Mucosa of descending colon (tissue), 3 donors: Measurements from ENCODE around the gene MAP3K9. TPM values are rescaled to one million over a fixed set of nuclear protein-coding genes. Genes with fewer than 3 reads are reported as not detected.

Experiments used
- ATAC-seq: fragments of 200-7000 bp; cut with Tn5 transposase; one replicate; pipeline ENCODE4 v1.9.1; 2020; ENCODE audit warnings: mild to moderate bottlenecking, moderate library complexity
- DNase-seq, 3 donors: peaks; one replicate each; pipeline ENCODE4 v3.0.0-alpha.2; 2020
- H3K36me3 ChIP-seq: fragments of 200-600 bp; one replicate; pipeline ENCODE4 v1.8.0; 2021; ENCODE audit warnings: low read depth, mild to moderate bottlenecking
- H3K4me1 ChIP-seq: fragments of 200-600 bp; one replicate; pipeline ENCODE4 v1.8.0; 2021; ENCODE audit warnings: low read depth, mild to moderate bottlenecking
- H3K4me3 ChIP-seq: fragments of 200-600 bp; one replicate; pipeline ENCODE4 v1.8.0; 2021; ENCODE audit warnings: mild to moderate bottlenecking
- H3K9me3 ChIP-seq: fragments of 200-600 bp; one replicate; pipeline ENCODE4 v1.8.0; 2021; ENCODE audit warnings: mild to moderate bottlenecking
- CTCF ChIP-seq: fragments of 200-600 bp; IDR thresholded peaks from one replicate; pipeline ENCODE4 v1.8.0; 2022; ENCODE audit warnings: antibody characterized with exemption, mild to moderate bottlenecking
- intact Hi-C, 2 donors: fragments of 100-400 bp; cut with DNase I in 1 of 2; cut with micrococcal nuclease in 1 of 2; formaldehyde crosslinking; loops; one replicate each; pipeline versions ENCODE4 v1.11.0 to v1.11.1; 2022; cut with DNase I, micrococcal nuclease
- total RNA-seq, 3 donors: library from RNA; stranded (reverse); fragmentation: NEBNext Ultra II Directional in 2 of 3; extraction: Animal tissue kit (Norgen Biotek cat#: 25700) in 2 of 3; gene quantifications; one replicate each; pipeline versions ENCODE4 v1.2.1 to v1.2.4, GENCODE V29; 2021 to 2023
- donor health status: DM: no; HTN: no; CAD: no; lungs with moderate emphysema.
- donor health status: DM: no; HTN: no; CAD: no.
- donor health status: DM: no; HTN: yes; CAD: no.

Gene MAP3K9
- total RNA-seq, 3 donors from 2014 or later: 5.7 to 9.3 (median 8.8) TPM

GRCh38 chr14:70770490-70770889 lies 38.8 kb downstream of the MAP3K9 start:
- Histone ChIP-seq H3K4me3 (no peak overlapping the region), H3K4me1 (no peaks in the 10 kb centered on the region), H3K9me3 (no peaks in the 10 kb centered on the region), H3K36me3 (no peaks in the 10 kb centered on the region)
- intact Hi-C loops: no loop called here
- ATAC-seq (no peak), DNase-seq (no peak)
- TF ChIP-seq CTCF: no peak

GRCh38 chr14:70759398-70759797 lies 49.9 kb downstream of the MAP3K9 start:
- no peak for ATAC-seq
- TF ChIP-seq CTCF: no peak

GRCh38 chr14:70755655-70756054 lies 53.7 kb downstream of the MAP3K9 start:
- H3K9me3 ChIP-seq: no peaks in the 10 kb centered on the region
- no peaks in the 10 kb centered on the region for H3K4me1 ChIP-seq
- TF ChIP-seq CTCF: no peak
- intact Hi-C loops: no loop called here
- DNase-seq: no peak
- H3K4me3 ChIP-seq: no peak overlapping the region
- no peaks in the 10 kb centered on the region for H3K36me3 ChIP-seq
- ATAC-seq: no peak

More at GRCh38 chr14:70759398-70759797, 49.9 kb downstream of the MAP3K9 start:
- no peak for DNase-seq
- Histone ChIP-seq H3K36me3 (no peaks in the 10 kb centered on the region), H3K4me3 (no peak overlapping the region), H3K9me3 (no peaks in the 10 kb centered on the region), H3K4me1 (no peaks in the 10 kb centered on the region)
- intact Hi-C loops: no loop called here

- H3K4me3 ChIP-seq: no peak overlapping the region
- TF ChIP-seq CTCF: no peak
- ATAC-seq (no peak), DNase-seq (no peak)
- no peaks in the 10 kb centered on the region for H3K4me1 ChIP-seq
- H3K36me3 ChIP-seq: no peaks in the 10 kb centered on the region
- intact Hi-C loops: no loop called here
- H3K9me3 ChIP-seq: no peaks in the 10 kb centered on the region
These were observed 54.3 kb downstream of the MAP3K9 start for GRCh38 chr14:70754991-70755390.

- Histone ChIP-seq H3K36me3 (no peaks in the 10 kb centered on the region), H3K9me3 (no peaks in the 10 kb centered on the region), H3K4me3 (no peak overlapping the region), H3K4me1 (no peaks in the 10 kb centered on the region)
- TF ChIP-seq CTCF: no peak
- ATAC-seq (peak; percentile 93), DNase-seq (peak in 1 of 3 donors; percentile 3)
- intact Hi-C loops: no loop called here
These were observed 55.8 kb downstream of the MAP3K9 start for GRCh38 chr14:70753518-70753953.

GRCh38 chr14:70748422-70748821 lies 60.9 kb downstream of the MAP3K9 start:
- ATAC-seq (no peak), DNase-seq (no peak)
- Histone ChIP-seq H3K4me3 (no peak overlapping the region), H3K36me3 (no peaks in the 10 kb centered on the region), H3K9me3 (no peaks in the 10 kb centered on the region), H3K4me1 (no peaks in the 10 kb centered on the region)
- no peak for TF ChIP-seq CTCF
- intact Hi-C loops: no loop called here
